GM21723 (cell line): ENCODE measurements around the gene SESN2.

ENCODE experiments used
- ATAC-seq: cut with Tn5 transposase; IDR thresholded peaks from one replicate; pipeline ENCODE4 v1.9.1; 2021; ENCODE audit warnings: mild to moderate bottlenecking, moderate library complexity; ENCODE audit not compliant: unreplicated experiment

SESN2 gene

DNA sequence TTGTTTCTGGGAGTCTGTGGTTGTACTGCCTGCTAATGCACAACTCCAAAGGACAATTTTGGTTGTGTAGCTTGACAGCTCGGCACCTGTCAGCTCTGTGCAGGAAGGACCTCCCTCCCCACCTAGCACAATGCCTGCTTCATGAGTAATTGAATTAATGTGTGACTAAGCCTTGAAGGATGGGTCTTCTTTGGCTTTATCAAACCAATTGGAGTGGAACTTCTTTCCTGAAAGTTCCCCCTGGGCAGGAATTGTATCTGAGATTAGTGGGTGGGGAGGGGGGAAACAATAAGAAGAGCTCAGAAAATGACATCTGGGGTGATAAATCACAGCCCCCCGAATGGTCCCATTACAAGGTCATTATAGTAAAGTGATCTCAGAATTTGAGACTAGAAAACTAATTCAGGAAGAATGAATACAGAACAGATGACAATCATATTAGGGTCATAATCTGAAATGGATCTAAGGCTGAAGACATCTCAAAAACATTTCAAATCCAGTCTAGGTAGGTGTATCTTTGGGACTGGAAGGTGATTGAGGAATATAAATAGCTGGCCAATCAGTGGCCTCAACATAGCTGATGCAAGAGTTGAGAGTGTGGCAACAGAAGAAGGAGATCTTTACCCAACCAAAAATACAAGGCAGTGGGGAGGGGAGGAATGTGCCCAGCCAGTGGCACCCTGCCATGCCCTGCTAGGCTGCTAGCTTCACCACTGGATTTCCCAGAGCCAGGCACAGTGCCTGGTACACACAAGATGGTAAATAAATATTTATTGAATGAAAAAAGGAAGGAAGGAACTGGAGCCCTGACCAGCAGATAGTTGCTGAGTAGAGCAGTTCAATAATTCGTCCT lies 10.1 kb upstream of the SESN2 start:
- ATAC-seq = no peak

DNA sequence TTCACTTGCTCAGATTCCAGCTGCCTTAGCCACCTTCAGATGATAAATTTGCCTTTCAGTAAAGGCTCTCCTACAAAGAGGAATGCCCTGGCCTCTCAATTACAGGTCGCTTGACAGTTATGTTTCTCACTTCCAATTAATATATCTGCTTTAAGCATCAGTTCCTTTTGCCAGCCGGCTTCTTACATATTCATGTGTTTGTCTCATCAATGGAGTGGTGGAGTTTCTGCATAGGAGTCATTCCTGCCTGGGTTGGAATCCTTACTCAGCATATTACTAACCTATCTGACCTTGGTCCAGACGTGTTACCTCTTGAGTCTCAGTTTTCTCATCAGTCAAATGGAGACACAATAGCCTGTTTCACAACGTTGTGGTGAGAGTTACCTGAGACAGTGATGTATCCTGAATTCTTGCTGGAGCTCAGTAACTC lies 9.4 kb upstream of the SESN2 start:
- ATAC-seq = no peak

GRCh38 chr1:28256197-28256827 lies 3.0 kb upstream of the SESN2 start:
- no peak for ATAC-seq

DNA sequence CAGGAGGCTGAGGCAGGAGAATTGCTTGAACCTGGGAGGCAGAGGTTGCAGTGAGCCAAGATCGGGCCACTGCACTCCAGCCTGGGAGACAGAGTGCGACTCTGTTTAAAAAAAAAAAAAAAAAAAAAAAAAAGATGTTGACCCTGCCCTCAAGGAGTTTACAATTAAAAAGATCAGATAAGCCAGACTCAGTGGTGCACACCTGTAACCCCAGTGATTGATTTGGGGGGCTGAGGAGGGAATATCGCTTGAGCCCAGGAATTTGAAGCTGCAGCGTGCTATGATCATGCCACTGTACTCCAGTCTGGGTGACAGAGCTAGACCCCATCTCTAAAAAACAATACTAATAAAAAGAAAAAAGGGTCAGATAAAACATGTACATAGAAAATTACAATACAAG lies 1.6 kb upstream of the SESN2 start:
- ATAC-seq = no peak

DNA sequence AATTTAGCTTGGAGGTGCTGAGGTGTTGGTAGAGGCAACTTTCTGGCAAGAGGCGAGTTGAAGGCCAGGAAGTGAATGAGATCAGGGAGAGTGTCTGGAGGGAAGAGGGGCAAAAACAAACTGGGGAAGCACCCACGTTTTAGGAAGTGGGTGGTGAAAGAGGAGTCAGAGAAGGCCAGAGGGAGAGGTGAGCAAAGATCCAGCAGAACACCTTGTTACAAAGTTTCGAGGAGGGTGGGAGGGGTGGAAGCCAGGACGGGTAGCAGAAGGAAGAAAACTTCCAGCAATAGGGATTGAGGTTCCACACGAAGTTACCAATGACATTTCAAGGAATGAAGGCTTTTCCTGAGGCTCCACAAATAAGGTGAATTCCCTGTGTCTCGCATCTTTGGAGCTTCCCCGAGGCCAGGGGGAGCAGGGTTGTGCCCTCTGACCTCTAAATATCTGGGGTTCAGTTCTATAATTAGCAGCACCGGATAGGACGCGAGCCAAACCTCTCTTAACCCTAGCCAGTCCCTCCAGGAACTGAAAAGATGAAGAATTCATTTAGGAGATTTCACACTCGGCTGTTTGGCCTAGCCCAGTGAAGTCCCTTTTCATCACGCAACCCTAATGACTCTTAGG lies 578 bp upstream of the SESN2 start:
- ATAC-seq = no peak

- no peak for ATAC-seq
Measured at GRCh38 chr1:28259934-28260802, 850 bp downstream of the SESN2 start.

DNA sequence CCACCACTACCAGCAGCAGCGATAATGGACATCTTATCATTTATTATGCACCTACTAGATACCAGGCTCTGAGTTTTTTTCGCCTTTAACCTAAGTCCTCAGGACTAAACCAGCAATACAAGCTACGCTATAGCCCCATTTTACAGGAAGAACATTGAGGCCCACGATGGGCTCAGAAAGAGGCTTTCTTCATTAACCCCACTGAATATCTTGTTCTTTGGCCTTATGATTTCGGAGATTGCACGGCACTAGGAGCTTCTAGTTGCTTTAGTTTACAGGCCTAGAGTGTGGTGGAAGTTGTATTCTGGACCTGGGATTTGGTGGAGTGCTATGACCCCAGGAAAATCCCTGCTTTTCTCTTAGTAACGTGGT lies 1.5 kb downstream of the SESN2 start:
- ATAC-seq = no peak

DNA sequence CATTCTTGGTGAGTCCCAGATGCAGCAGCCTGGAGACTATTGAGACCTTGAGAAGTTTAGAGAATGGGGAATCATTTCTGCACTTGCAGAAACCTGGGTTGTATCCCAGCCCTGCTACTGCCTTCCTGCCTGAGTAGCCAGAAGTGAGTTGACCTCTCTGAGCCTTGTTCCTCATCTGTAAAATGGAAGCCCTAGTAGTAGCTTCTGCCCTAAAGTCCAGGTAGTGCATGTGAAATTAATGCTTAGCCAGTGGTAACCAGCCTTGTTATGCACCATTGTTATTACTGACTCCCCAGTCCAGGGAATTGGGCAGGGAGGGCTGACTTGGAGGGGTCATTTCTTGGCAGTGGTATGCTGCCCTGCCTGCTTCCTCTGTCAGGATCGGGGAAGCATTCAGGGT lies 5.6 kb downstream of the SESN2 start:
- ATAC-seq = no peak

GRCh38 chr1:28265577-28265976 lies 6.3 kb downstream of the SESN2 start:
- ATAC-seq = no peak

DNA sequence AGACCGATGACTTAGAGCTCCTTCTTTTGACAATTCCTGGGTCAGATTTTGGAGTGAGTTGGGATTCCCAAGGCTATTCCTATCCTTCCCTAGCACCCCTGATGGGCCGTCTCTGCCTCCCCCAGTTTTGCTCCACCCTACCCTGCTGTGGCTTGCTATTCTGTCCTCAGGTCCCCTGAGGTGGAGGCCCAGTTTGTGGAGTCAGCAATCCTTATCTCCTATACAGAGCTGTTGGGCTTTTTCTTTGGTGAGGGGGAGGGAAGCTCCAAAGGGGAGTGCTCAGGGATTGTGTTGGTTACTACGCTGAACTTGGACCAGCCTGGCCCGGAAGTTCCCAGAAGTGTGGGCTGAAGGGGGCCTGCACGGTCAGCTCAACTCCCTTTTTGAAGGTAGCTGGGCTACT lies 7.6 kb downstream of the SESN2 start:
- no peak for ATAC-seq

- no peak for ATAC-seq
Measured at GRCh38 chr1:28267633-28268032, 8.3 kb downstream of the SESN2 start.

DNA sequence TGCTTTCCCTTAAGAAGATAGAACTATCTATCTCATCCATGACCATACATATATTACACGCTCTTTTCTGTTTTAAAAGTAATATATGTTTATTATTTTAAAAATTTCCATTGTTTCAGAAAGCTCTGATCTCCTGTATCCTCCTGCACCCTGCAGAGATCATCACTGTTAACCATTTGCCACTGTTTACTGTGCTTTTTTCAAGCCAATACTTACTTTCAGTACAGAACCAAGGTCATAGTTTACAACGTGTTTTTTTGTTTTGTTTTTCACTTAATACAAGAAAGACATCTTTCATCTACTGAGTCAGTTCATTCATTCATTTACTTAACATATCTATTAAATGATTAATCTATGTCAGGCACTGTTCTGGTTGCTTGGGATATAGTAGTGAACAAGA lies 10.2 kb downstream of the SESN2 start:
- ATAC-seq = no peak

DNA sequence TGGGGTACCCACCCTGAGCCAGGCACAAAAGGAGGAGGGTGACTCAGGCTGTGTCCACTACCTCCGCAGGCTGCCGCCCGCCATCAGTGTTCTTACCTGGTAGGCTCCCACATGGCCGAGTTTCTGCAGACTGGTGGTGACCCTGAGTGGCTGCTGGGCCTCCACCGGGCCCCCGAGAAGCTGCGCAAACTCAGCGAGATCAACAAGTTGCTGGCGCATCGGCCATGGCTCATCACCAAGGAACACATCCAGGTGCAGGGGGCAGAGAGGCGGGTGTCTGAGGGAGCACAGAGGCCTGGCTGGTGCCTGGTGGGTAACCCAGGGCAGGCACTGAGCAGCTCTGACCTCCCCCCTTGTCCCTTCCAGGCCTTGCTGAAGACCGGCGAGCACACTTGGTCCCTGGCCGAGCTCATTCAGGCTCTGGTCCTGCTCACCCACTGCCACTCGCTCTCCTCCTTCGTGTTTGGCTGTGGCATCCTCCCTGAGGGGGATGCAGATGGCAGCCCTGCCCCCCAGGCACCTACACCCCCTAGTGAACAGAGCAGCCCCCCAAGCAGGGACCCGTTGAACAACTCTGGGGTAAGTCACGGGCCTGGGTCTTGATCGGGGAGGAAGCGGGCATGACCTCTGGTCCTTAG lies 13.0 kb downstream of the SESN2 start:
- no peak for ATAC-seq

GRCh38 chr1:28273216-28273860 lies 14.0 kb downstream of the SESN2 start:
- no peak for ATAC-seq

DNA sequence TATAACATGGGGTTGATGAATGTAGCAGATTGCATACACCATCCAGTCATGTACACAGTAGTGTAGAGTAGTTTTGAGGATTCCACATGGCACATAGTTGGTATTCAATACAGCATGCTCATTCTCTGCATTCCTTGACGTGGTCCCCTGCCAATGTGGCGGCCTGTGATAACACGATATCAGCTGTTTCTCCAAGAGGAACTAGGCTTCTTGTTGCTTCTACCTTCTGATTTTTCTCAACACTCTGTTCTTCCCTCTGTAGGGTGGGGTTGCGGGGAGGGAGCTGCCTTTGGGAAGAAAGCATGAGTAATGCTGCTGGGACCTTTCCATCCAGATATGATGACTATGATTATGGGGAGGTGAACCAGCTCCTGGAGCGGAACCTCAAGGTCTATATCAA lies 19.4 kb downstream of the SESN2 start:
- ATAC-seq = no peak

- no peak for ATAC-seq
Measured at GRCh38 chr1:28279721-28280120, 20.4 kb downstream of the SESN2 start.

DNA sequence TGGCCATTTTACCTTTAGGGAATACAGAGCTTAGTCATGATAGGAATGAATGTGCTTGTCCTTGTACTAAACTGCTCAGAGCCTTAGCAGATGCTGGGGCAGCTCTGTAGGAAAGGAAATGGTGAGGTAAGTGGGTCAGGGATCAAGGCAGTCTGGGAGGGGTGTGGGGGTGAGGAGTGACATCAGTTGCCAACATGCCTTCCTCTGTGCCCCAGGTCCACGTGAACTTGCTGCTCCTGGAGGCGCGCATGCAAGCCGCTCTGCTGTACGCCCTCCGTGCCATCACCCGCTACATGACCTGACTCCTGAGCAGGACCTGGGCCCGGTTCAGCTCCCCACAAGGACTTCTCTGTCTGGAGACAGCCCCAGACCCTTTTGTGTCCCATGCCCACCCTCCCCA lies 21.2 kb downstream of the SESN2 start:
- no peak for ATAC-seq

- no peak for ATAC-seq
Measured at GRCh38 chr1:28280977-28281381, 21.7 kb downstream of the SESN2 start.

GRCh38 chr1:28281608-28282425 lies 22.5 kb downstream of the SESN2 start:
- no peak for ATAC-seq
